Measurements from ENCODE around the gene KIFC3. TPM values are rescaled to one million over a fixed set of nuclear protein-coding genes. Genes with fewer than 3 reads are reported as not detected.

The KIFC3 gene
- polyA plus RNA-seq, 1 donor from 2014 or later, result not detected

- Mint-ChIP-seq H3K36me3 (peaks cover 4% of the 10 kb centered on the region), H3K4me1 (no peaks in the 10 kb centered on the region), H3K4me3 (no peak overlapping the region), H3K27me3 (peaks cover 6% of the 10 kb centered on the region), H3K27ac (no peak overlapping the region), H3K9me3 (peaks cover 0 to 2% (median 0%) of the 10 kb centered on the region in 3 donors)
Measured at GRCh38 chr16:57829969-57830360, 27.7 kb upstream of the KIFC3 start.

GRCh38 chr16:57828272-57829161 is 26.2 kb upstream of the KIFC3 start:
- H3K36me3 Mint-ChIP-seq, result peaks cover 4% of the 10 kb centered on the region
- H3K27me3 Mint-ChIP-seq, result peaks cover 6% of the 10 kb centered on the region
- no peak overlapping the region for H3K27ac Mint-ChIP-seq
- no peak overlapping the region for H3K4me3 Mint-ChIP-seq
- H3K9me3 Mint-ChIP-seq, result peaks cover 0 to 2% (median 0%) of the 10 kb centered on the region in 3 donors
- no peaks in the 10 kb centered on the region for H3K4me1 Mint-ChIP-seq

- Mint-ChIP-seq H3K9me3 (peaks cover 0 to 2% (median 0%) of the 10 kb centered on the region in 3 donors), H3K4me3 (no peak overlapping the region), H3K36me3 (peaks cover 2% of the 10 kb centered on the region), H3K27ac (no peak overlapping the region), H3K4me1 (no peaks in the 10 kb centered on the region), H3K27me3 (peaks cover 8% of the 10 kb centered on the region)
Measured at GRCh38 chr16:57826706-57827625, 24.7 kb upstream of the KIFC3 start.

- H3K36me3 Mint-ChIP-seq, result no peaks in the 10 kb centered on the region
- H3K27ac Mint-ChIP-seq, result no peak overlapping the region
- H3K4me3 Mint-ChIP-seq, result no peak overlapping the region
- peaks cover 0 to 2% (median 0%) of the 10 kb centered on the region in 3 donors for H3K9me3 Mint-ChIP-seq
- peaks cover 7% of the 10 kb centered on the region for H3K27me3 Mint-ChIP-seq
- H3K4me1 Mint-ChIP-seq, result no peaks in the 10 kb centered on the region
Measured at GRCh38 chr16:57826052-57826451, 23.8 kb upstream of the KIFC3 start.

- H3K9me3 Mint-ChIP-seq, result peaks cover 0 to 2% (median 0%) of the 10 kb centered on the region in 3 donors
- H3K4me1 Mint-ChIP-seq, result no peaks in the 10 kb centered on the region
- H3K4me3 Mint-ChIP-seq, result no peak overlapping the region
- peaks cover 7% of the 10 kb centered on the region for H3K27me3 Mint-ChIP-seq
- H3K27ac Mint-ChIP-seq, result no peak overlapping the region
- no peaks in the 10 kb centered on the region for H3K36me3 Mint-ChIP-seq
Measured at GRCh38 chr16:57825298-57826044, 23.2 kb upstream of the KIFC3 start.

GRCh38 chr16:57824888-57825287 is 22.6 kb upstream of the KIFC3 start:
- peaks cover 7% of the 10 kb centered on the region for H3K27me3 Mint-ChIP-seq
- H3K4me1 Mint-ChIP-seq, result no peaks in the 10 kb centered on the region
- no peak overlapping the region for H3K4me3 Mint-ChIP-seq
- no peaks in the 10 kb centered on the region for H3K36me3 Mint-ChIP-seq
- H3K27ac Mint-ChIP-seq, result no peak overlapping the region
- H3K9me3 Mint-ChIP-seq, result peaks cover 0 to 2% (median 0%) of the 10 kb centered on the region in 3 donors

- H3K36me3 Mint-ChIP-seq, result no peaks in the 10 kb centered on the region
- no peak overlapping the region for H3K4me3 Mint-ChIP-seq
- H3K4me1 Mint-ChIP-seq, result no peaks in the 10 kb centered on the region
Measured at GRCh38 chr16:57823836-57824235, 21.5 kb upstream of the KIFC3 start.

GRCh38 chr16:57822856-57823255 is 20.6 kb upstream of the KIFC3 start:
- Mint-ChIP-seq H3K27ac (no peak overlapping the region), H3K4me3 (no peak overlapping the region), H3K9me3 (peaks cover 0 to 2% (median 0%) of the 10 kb centered on the region in 3 donors)

More at GRCh38 chr16:57823836-57824235, 21.5 kb upstream of the KIFC3 start:
- H3K27me3 Mint-ChIP-seq, result peaks cover 9% of the 10 kb centered on the region
- H3K27ac Mint-ChIP-seq, result no peak overlapping the region
- H3K9me3 Mint-ChIP-seq, result peaks cover 0 to 2% (median 0%) of the 10 kb centered on the region in 3 donors

GRCh38 chr16:57822018-57822553 is 19.8 kb upstream of the KIFC3 start:
- peaks cover 9% of the 10 kb centered on the region for H3K27me3 Mint-ChIP-seq
- no peak overlapping the region for H3K4me3 Mint-ChIP-seq

More at GRCh38 chr16:57822856-57823255, 20.6 kb upstream of the KIFC3 start:
- Mint-ChIP-seq H3K36me3 (no peaks in the 10 kb centered on the region), H3K27me3 (peaks cover 9% of the 10 kb centered on the region), H3K4me1 (no peaks in the 10 kb centered on the region)

GRCh38 chr16:57821149-57821971 is 19.1 kb upstream of the KIFC3 start:
- Mint-ChIP-seq H3K9me3 (peaks cover 0 to 2% (median 0%) of the 10 kb centered on the region in 3 donors), H3K36me3 (no peaks in the 10 kb centered on the region), H3K27ac (no peak overlapping the region), H3K4me3 (no peak overlapping the region), H3K4me1 (no peaks in the 10 kb centered on the region), H3K27me3 (peaks cover 9% of the 10 kb centered on the region)

More at GRCh38 chr16:57822018-57822553, 19.8 kb upstream of the KIFC3 start:
- Mint-ChIP-seq H3K9me3 (peaks cover 0 to 2% (median 0%) of the 10 kb centered on the region in 3 donors), H3K4me1 (no peaks in the 10 kb centered on the region), H3K27ac (no peak overlapping the region), H3K36me3 (no peaks in the 10 kb centered on the region)

GRCh38 chr16:57818377-57819064 is 16.2 kb upstream of the KIFC3 start:
- no peak overlapping the region for H3K27ac Mint-ChIP-seq
- H3K36me3 Mint-ChIP-seq, result no peaks in the 10 kb centered on the region
- no peaks in the 10 kb centered on the region for H3K9me3 Mint-ChIP-seq
- H3K4me1 Mint-ChIP-seq, result no peaks in the 10 kb centered on the region
- no peak overlapping the region for H3K4me3 Mint-ChIP-seq
- peaks cover 6% of the 10 kb centered on the region for H3K27me3 Mint-ChIP-seq

- Mint-ChIP-seq H3K27ac (no peak overlapping the region), H3K4me3 (no peak overlapping the region), H3K27me3 (peaks cover 8% of the 10 kb centered on the region), H3K9me3 (no peaks in the 10 kb centered on the region), H3K4me1 (no peaks in the 10 kb centered on the region), H3K36me3 (no peaks in the 10 kb centered on the region)
Measured at GRCh38 chr16:57817680-57818079, 15.4 kb upstream of the KIFC3 start.

Measured in IgD-negative memory B cell (primary cell).